CD14-positive monocyte (primary cell): ENCODE measurements around the gene BUB1. TPM values are rescaled to one million over a fixed set of nuclear protein-coding genes. Genes with fewer than 3 reads are reported as not detected.

Experiments used
- DNase-seq, 3 donors: peaks; one replicate each; pipeline ENCODE4 v3.0.0-alpha.2; 2011 to 2022
- H2AFZ ChIP-seq: 2 replicates; pipeline ENCODE4 v1.6.0; 2012; ENCODE audit warnings: mild to moderate bottlenecking, low read depth, low read length, inconsistent platforms; ENCODE audit not compliant: insufficient read depth, poor library complexity, severe bottlenecking
- H3K27ac ChIP-seq, 2 donors: 1 replicate in 1 of 2; 2 replicates in 1 of 2; pipeline ENCODE4 v1.5.1; 2012 to 2013; ENCODE audit warnings: low read length in 2 of 2, control low read depth in 1 of 2, inconsistent platforms in 1 of 2, low read depth in 1 of 2, mild to moderate bottlenecking in 1 of 2
- H3K27me3 ChIP-seq, 2 donors: one replicate each; pipeline versions ENCODE4 v1.6.0 to v1.6.1; 2011 to 2013; ENCODE audit warnings: low read length in 2 of 2; ENCODE audit not compliant: control insufficient read depth in 2 of 2, insufficient read depth in 2 of 2
- H3K36me3 ChIP-seq, 2 donors: replicated peaks in 1 of 2; 1 replicate in 1 of 2; 2 replicates in 1 of 2; pipeline versions ENCODE4 v1.5.1 to v1.6.1; 2012 to 2013; ENCODE audit warnings: low read length in 2 of 2, control low read depth in 1 of 2, inconsistent platforms in 1 of 2, mild to moderate bottlenecking in 1 of 2; ENCODE audit not compliant: insufficient read depth in 2 of 2, control insufficient read depth in 1 of 2
- H3K4me1 ChIP-seq, 2 donors: 1 replicate in 1 of 2; 2 replicates in 1 of 2; pipeline versions ENCODE4 v1.5.1 to v1.6.1; 2012 to 2013; ENCODE audit warnings: low read length in 2 of 2, control low read depth in 1 of 2, inconsistent platforms in 1 of 2, mild to moderate bottlenecking in 1 of 2, moderate library complexity in 1 of 2; ENCODE audit not compliant: insufficient read depth in 2 of 2, control insufficient read depth in 1 of 2
- H3K4me2 ChIP-seq: replicated peaks from 2 replicates; pipeline ENCODE3; 2012; ENCODE audit warnings: low read length, moderate library complexity, mild to moderate bottlenecking; ENCODE audit not compliant: poor library complexity, severe bottlenecking; ENCODE audit errors: extremely low read depth
- H3K4me3 ChIP-seq, 3 experiments: fragments of 200-600 bp in 1 of 3; sonication (generic) in 1 of 3; replicated peaks in 1 of 3; 1 replicate in 2 of 3; 2 replicates in 1 of 3; pipeline ENCODE4 v1.5.1; 2011 to 2013; ENCODE audit warnings: low read length in 3 of 3, mild to moderate bottlenecking in 3 of 3, control low read depth in 2 of 3, low read depth in 2 of 3, inconsistent platforms in 1 of 3, moderate library complexity in 1 of 3
- H3K79me2 ChIP-seq: 2 replicates; pipeline ENCODE4 v1.6.0; 2012; ENCODE audit warnings: mild to moderate bottlenecking, control low read depth, inconsistent platforms, low read length, moderate library complexity; ENCODE audit not compliant: insufficient read depth
- H3K9ac ChIP-seq: 2 replicates; pipeline ENCODE4 v1.6.0; 2017; ENCODE audit warnings: low read length, mild to moderate bottlenecking; ENCODE audit not compliant: insufficient read depth, poor library complexity, severe bottlenecking
- H3K9me3 ChIP-seq, 2 donors: replicated peaks in 1 of 2; 1 replicate in 1 of 2; 2 replicates in 1 of 2; pipeline versions ENCODE4 v1.5.1 to v1.6.1; 2012 to 2013; ENCODE audit warnings: low read length in 2 of 2, control low read depth in 1 of 2; ENCODE audit not compliant: control insufficient read depth in 1 of 2, insufficient read depth in 1 of 2
- H4K20me1 ChIP-seq: 2 replicates; pipeline ENCODE4 v1.6.0; 2012; ENCODE audit warnings: mild to moderate bottlenecking, low read length, control low read depth, moderate library complexity; ENCODE audit not compliant: insufficient read depth
- H3K27ac Mint-ChIP-seq, 7 donors: one replicate each; pipeline ENCODE4 v1.8.0; 2020; ENCODE audit warnings: mild to moderate bottlenecking in 7 of 7, mixed read lengths in 7 of 7, moderate library complexity in 6 of 7, inconsistent platforms in 2 of 7
- H3K27me3 Mint-ChIP-seq, 3 donors: one replicate each; pipeline ENCODE4 v1.8.0; 2021 to 2022; ENCODE audit warnings: low read depth in 3 of 3, mild to moderate bottlenecking in 3 of 3, mixed read lengths in 3 of 3, moderate library complexity in 3 of 3, inconsistent platforms in 1 of 3
- H3K36me3 Mint-ChIP-seq, 2 donors: one replicate each; pipeline ENCODE4 v1.8.0; 2020; ENCODE audit warnings: mixed read lengths in 2 of 2, inconsistent platforms in 1 of 2, mild to moderate bottlenecking in 1 of 2
- H3K4me1 Mint-ChIP-seq: one replicate; pipeline ENCODE4 v1.8.0; 2020; ENCODE audit warnings: mild to moderate bottlenecking, mixed read lengths
- H3K4me3 Mint-ChIP-seq, 2 donors: one replicate each; pipeline ENCODE4 v1.8.0; 2020; ENCODE audit warnings: mild to moderate bottlenecking in 2 of 2, mixed read lengths in 2 of 2, moderate library complexity in 1 of 2
- H3K9me3 Mint-ChIP-seq, 7 donors: one replicate each; pipeline ENCODE4 v1.8.0; 2020 to 2022; ENCODE audit warnings: mixed read lengths in 7 of 7, mild to moderate bottlenecking in 6 of 7, moderate library complexity in 6 of 7, inconsistent platforms in 2 of 7
- WGBS: methylation state at CpG from one replicate; pipeline ENCODE4 v1.1.5; 2013; ENCODE audit warnings: missing lambda C conversion rate; ENCODE audit not compliant: insufficient coverage; 5-methylcytosine and 5-hydroxymethylcytosine counted together
- intact Hi-C, 2 donors: fragments of 100-400 bp; cut with micrococcal nuclease; formaldehyde crosslinking; loops; one replicate each; pipeline versions ENCODE4 v1.15.0 to v1.15.1; 2023
- polyA plus RNA-seq, 3 donors: library from polyadenylated mRNA; depleted of rRNA in 1 of 3; unstranded in 2 of 3; stranded (reverse) in 1 of 3; fragments of 300-500 nt in 2 of 3; fragments of >200 nt in 1 of 3; fragmentation: Illumina TruSeq in 2 of 3; gene quantifications; 1 replicate in 2 of 3; 2 replicates in 1 of 3; pipeline ENCODE4 v1.2.3, GENCODE V29; 2012 to 2021
- TF ChIP-seq, protein P1 (sequence below): fragments of 200-600 bp; IDR thresholded peaks from one replicate; pipeline ENCODE4 v1.8.0; 2022; ENCODE audit warnings: antibody characterized with exemption, mild to moderate bottlenecking

Gene BUB1
- polyA plus RNA-seq, 3 donors, result 0.11 to 0.30 (median 0.24) TPM

DNA sequence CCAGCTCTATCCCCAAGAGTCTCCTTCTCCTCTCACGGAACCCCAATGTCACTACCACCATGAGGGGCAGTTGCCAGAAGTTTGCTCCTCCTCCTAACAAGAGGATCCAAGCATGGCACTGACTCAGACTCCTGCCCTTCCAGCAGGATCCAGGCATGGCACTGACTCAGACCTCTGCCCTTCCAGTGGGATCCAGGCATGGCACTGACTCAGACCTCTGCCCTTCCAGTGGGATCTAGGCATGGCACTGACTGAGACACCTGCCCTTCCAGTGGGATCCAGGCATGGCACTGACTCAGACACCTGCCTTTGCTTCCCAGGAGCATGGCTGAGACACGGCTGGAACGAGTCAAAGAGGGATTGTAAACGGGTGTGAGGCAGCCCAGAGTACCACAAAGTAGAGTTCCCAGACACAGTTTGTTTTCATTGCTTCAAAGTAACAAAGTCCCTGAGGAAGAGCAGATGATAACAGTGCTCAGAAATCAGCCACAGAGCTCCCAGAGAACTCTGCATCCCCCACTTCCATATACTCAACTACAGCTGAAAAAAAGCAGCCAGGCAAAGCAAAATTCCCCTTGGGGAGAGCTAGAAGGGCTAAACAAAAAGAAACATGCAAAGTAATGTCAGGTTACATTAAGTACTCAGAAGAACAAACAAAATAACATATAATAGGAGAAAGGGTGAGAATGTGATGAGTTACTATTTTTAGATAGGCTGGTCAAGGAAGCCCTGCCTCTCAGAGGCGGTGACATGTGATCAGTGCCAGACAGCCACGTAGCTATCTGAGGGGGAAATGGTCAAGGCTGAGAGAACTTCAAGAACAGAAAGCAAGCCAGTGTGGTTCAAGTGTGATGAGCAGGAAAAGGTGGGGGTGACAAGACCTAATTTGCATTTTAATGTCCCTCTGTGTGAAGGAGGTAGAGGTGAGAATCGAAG is 3.0 kb downstream of the BUB1 start:
- H3K27ac ChIP-seq, result peak overlapping the region in 1 of 2 donors; percentile 68
- no peak overlapping the region for H3K9ac ChIP-seq
- TF ChIP-seq, protein P1, sequence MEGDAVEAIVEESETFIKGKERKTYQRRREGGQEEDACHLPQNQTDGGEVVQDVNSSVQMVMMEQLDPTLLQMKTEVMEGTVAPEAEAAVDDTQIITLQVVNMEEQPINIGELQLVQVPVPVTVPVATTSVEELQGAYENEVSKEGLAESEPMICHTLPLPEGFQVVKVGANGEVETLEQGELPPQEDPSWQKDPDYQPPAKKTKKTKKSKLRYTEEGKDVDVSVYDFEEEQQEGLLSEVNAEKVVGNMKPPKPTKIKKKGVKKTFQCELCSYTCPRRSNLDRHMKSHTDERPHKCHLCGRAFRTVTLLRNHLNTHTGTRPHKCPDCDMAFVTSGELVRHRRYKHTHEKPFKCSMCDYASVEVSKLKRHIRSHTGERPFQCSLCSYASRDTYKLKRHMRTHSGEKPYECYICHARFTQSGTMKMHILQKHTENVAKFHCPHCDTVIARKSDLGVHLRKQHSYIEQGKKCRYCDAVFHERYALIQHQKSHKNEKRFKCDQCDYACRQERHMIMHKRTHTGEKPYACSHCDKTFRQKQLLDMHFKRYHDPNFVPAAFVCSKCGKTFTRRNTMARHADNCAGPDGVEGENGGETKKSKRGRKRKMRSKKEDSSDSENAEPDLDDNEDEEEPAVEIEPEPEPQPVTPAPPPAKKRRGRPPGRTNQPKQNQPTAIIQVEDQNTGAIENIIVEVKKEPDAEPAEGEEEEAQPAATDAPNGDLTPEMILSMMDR, result no peak
- H3K4me1 ChIP-seq, result peaks cover 23 to 37% of the 10 kb centered on the region in 2 donors
- no peaks in the 10 kb centered on the region for H3K27me3 Mint-ChIP-seq
- peak; percentile 3 to 23 (median 21) for DNase-seq
- no peak overlapping the region for H3K4me3 ChIP-seq
- H3K27ac Mint-ChIP-seq, result peak overlapping the region; percentile 13 to 80 (median 63)
- peak overlapping the region; percentile 55 to 63 for H3K4me3 Mint-ChIP-seq
- no peaks in the 10 kb centered on the region for H3K27me3 ChIP-seq
- WGBS, result 33% methylated on average over 3 of the region's 7 CpGs
- H3K36me3 Mint-ChIP-seq, result peaks cover 12 to 31% of the 10 kb centered on the region in 2 donors
- no peaks in the 10 kb centered on the region for H3K9me3 ChIP-seq
- peaks cover 73% of the 10 kb centered on the region for H3K79me2 ChIP-seq
- H3K4me2 ChIP-seq, result peak overlapping the region; percentile 15
- no peaks in the 10 kb centered on the region for H4K20me1 ChIP-seq
- H3K36me3 ChIP-seq, result peaks cover 7 to 44% of the 10 kb centered on the region in 2 donors
- no peaks in the 10 kb centered on the region for H3K9me3 Mint-ChIP-seq
- intact Hi-C loops, result no loop called here
- H3K4me1 Mint-ChIP-seq, result peaks cover 35% of the 10 kb centered on the region
- peak overlapping the region; percentile 32 for H2AFZ ChIP-seq

- H3K36me3 Mint-ChIP-seq, result peaks cover 26 to 47% of the 10 kb centered on the region in 2 donors
- H3K4me1 ChIP-seq, result peaks cover 12 to 23% of the 10 kb centered on the region in 2 donors
- H3K4me3 Mint-ChIP-seq, result no peak overlapping the region
- peak overlapping the region in 3 of 7 donors; percentile 48 to 73 (median 50) for H3K27ac Mint-ChIP-seq
- intact Hi-C loops, result no loop called here
- 100% methylated on average over 3 of the region's 4 CpGs for WGBS
- TF ChIP-seq, protein P1, result no peak
- no peaks in the 10 kb centered on the region for H3K9me3 ChIP-seq
- peaks cover 24% of the 10 kb centered on the region for H3K4me1 Mint-ChIP-seq
- no peak overlapping the region for H3K4me3 ChIP-seq
- peaks cover 24 to 61% of the 10 kb centered on the region in 2 donors for H3K36me3 ChIP-seq
- no peak for DNase-seq
- no peak overlapping the region for H3K9ac ChIP-seq
- H3K27me3 ChIP-seq, result no peaks in the 10 kb centered on the region
- H3K79me2 ChIP-seq, result peaks cover 69% of the 10 kb centered on the region
- H3K27ac ChIP-seq, result peak overlapping the region in 1 of 2 donors; percentile 36
- H3K4me2 ChIP-seq, result no peak overlapping the region
- no peaks in the 10 kb centered on the region for H3K27me3 Mint-ChIP-seq
- no peaks in the 10 kb centered on the region for H4K20me1 ChIP-seq
- H2AFZ ChIP-seq, result no peak overlapping the region
- no peaks in the 10 kb centered on the region for H3K9me3 Mint-ChIP-seq
These were observed 4.7 kb downstream of the BUB1 start for GRCh38 chr2:110673201-110673600.
